ENCODE results near the gene ING5. TPM values are rescaled to one million over a fixed set of nuclear protein-coding genes. Genes with fewer than 3 reads are reported as not detected.

ING5 gene
- total RNA-seq, 1 experiment from 2014 or later: 35.1 TPM

DNA sequence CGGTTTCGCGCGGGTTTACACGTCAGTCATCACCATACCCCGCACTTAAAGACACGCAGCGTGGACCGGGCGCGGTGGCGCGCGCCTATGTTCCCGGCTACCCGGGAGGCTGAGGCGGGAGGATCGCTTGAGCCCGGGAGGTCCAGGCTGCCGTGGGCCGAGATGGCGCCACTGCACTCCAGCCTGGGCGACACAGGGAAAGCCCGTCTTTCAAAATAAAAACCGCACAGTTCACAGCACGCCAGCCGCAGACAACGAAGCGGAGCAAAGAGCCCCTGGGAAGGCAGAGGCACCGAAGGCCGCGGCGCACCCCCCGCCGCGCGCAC lies 15.6 kb upstream of the ING5 start:
- TF ChIP-seq, protein P1, sequence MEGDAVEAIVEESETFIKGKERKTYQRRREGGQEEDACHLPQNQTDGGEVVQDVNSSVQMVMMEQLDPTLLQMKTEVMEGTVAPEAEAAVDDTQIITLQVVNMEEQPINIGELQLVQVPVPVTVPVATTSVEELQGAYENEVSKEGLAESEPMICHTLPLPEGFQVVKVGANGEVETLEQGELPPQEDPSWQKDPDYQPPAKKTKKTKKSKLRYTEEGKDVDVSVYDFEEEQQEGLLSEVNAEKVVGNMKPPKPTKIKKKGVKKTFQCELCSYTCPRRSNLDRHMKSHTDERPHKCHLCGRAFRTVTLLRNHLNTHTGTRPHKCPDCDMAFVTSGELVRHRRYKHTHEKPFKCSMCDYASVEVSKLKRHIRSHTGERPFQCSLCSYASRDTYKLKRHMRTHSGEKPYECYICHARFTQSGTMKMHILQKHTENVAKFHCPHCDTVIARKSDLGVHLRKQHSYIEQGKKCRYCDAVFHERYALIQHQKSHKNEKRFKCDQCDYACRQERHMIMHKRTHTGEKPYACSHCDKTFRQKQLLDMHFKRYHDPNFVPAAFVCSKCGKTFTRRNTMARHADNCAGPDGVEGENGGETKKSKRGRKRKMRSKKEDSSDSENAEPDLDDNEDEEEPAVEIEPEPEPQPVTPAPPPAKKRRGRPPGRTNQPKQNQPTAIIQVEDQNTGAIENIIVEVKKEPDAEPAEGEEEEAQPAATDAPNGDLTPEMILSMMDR (IDR thresholded peaks at IDR 0.05; ENCODE audit: unreplicated experiment): no peak
- peaks cover 83% of the 10 kb centered on the region for H3K36me3 Mint-ChIP-seq (ENCODE audit: insufficient read depth, unreplicated experiment)
- H3K27ac Mint-ChIP-seq (ENCODE audit: unreplicated experiment): peak overlapping the region; percentile 92
- no peaks in the 10 kb centered on the region for H3K9me3 Mint-ChIP-seq (ENCODE audit: low read depth, unreplicated experiment)
- no peaks in the 10 kb centered on the region for H3K4me1 Mint-ChIP-seq (ENCODE audit: low read depth, unreplicated experiment)
- BruUV-seq (replicated peaks): no TSS peak
- intact Hi-C loops (cut with micrococcal nuclease; ENCODE audit: unreplicated experiment): no loop called here
- H3K27me3 Mint-ChIP-seq (ENCODE audit: unreplicated experiment): no peaks in the 10 kb centered on the region
- no peak for DNase-seq
- CTCF ChIA-PET: interaction anchor here (0.6 to 0.7 kb wide), 2 partner anchors 22 to 23 kb away, joined by 3 to 5 read pairs; no protein-coding TSS in a partner anchor
- H3K4me3 Mint-ChIP-seq (ENCODE audit: low read depth, unreplicated experiment): peak overlapping the region; percentile 93

DNA sequence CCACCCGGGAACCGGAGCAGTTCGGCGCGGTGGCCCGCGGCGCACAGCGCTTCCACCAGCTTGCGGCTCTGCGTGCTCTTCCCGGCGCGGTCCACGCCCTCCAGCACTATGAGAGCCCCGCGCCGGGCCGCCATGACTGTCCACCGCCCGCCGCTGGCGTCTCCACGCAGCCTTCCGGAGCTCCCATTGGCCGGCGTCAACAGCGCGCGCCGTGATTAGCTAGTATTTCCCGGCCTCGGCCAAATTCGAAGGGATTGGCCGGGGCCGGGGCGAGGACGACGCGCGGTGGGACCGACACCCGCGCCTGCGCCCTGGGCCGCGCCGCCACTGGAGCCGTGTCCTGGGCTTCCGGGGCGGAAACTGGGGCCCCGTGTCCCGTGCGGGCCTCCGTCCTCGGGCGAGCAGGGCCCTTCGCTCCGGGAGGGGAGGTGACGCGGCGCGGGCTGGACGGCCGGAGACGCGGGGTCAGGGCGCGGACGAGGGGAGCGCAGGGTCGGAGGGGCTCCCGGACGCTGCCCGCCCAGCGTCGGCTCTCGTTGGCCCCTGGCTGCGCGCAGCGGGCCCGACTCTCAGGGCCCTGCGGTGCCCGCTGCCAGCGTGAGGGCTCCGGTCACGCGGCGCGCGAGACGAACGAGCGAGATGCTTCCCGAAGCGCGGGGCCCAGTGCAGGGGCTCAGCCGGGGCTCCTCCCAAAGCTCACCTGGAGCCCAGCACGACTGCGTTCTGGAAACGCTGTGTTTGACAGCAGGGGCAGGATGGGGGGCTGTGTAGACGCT lies 15.0 kb upstream of the ING5 start, which contains the start of gene DTYMK:
Gene DTYMK (minus strand): TSS at position 166 of the 776 bp plus-strand sequence. CDS start 32 bp downstream, at position 134.
- no TSS peak for BruUV-seq (replicated peaks)
- Mint-ChIP-seq H3K4me1 (ENCODE audit: low read depth, unreplicated experiment) (no peaks in the 10 kb centered on the region), H3K27ac (ENCODE audit: unreplicated experiment) (peak within 1 kb of the TSS; percentile 92), H3K9me3 (ENCODE audit: low read depth, unreplicated experiment) (no peaks in the 10 kb centered on the region), H3K4me3 (ENCODE audit: low read depth, unreplicated experiment) (peak within 1 kb of the TSS; percentile 93), H3K27me3 (ENCODE audit: unreplicated experiment) (no peaks in the 10 kb centered on the region), H3K36me3 (ENCODE audit: insufficient read depth, unreplicated experiment) (peaks cover 80% of the 10 kb centered on the region)
- TF ChIP-seq, protein P1 (IDR thresholded peaks at IDR 0.05; ENCODE audit: unreplicated experiment): no peak
- intact Hi-C loops (cut with micrococcal nuclease; ENCODE audit: unreplicated experiment): no loop called here
- CTCF ChIA-PET: interaction anchor here (0.6 to 0.7 kb wide), 2 partner anchors 22 to 23 kb away, joined by 3 to 5 read pairs; no protein-coding TSS in a partner anchor
- peak; percentile 98 for DNase-seq

DNA sequence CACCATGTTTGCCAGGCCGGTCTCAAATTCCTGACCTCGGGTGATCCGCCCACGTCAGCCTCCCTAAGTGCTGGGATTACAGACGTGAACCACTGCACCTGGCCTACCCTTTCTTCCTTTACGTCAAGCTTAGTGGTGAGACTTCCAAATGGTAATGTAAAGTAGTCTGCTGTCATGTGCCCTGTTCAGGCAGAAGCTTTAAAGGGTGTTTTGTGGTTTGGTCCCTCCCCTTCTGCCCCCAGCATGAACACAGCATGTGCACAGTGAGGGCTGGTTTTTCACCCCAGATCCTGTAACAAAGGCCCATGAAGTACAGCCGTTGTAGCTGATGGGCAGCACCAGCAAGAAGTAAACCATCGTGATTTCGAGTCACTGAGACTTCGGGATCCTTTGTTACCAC lies 12.5 kb upstream of the ING5 start:
- H3K4me3 Mint-ChIP-seq (ENCODE audit: low read depth, unreplicated experiment): no peak overlapping the region
- H3K27ac Mint-ChIP-seq (ENCODE audit: unreplicated experiment): no peak overlapping the region

GRCh38 chr2:241690202-241690717 lies 11.6 kb upstream of the ING5 start:
- DNase-seq: no peak
- CTCF ChIA-PET: no interaction called here
- intact Hi-C loops (cut with micrococcal nuclease; ENCODE audit: unreplicated experiment): no loop called here
- no TSS peak for BruUV-seq (replicated peaks)
- Mint-ChIP-seq H3K4me1 (ENCODE audit: low read depth, unreplicated experiment) (no peaks in the 10 kb centered on the region), H3K27ac (ENCODE audit: unreplicated experiment) (no peak overlapping the region), H3K36me3 (ENCODE audit: insufficient read depth, unreplicated experiment) (peaks cover 74% of the 10 kb centered on the region), H3K27me3 (ENCODE audit: unreplicated experiment) (no peaks in the 10 kb centered on the region), H3K4me3 (ENCODE audit: low read depth, unreplicated experiment) (no peak overlapping the region), H3K9me3 (ENCODE audit: low read depth, unreplicated experiment) (no peaks in the 10 kb centered on the region)
- TF ChIP-seq, protein P1 (IDR thresholded peaks at IDR 0.05; ENCODE audit: unreplicated experiment): no peak

More for the DNA sequence above, 12.5 kb upstream of the ING5 start:
- BruUV-seq (replicated peaks): no TSS peak
- TF ChIP-seq, protein P1 (IDR thresholded peaks at IDR 0.05; ENCODE audit: unreplicated experiment): no peak
- CTCF ChIA-PET: no interaction called here
- Mint-ChIP-seq H3K27me3 (ENCODE audit: unreplicated experiment) (no peaks in the 10 kb centered on the region), H3K9me3 (ENCODE audit: low read depth, unreplicated experiment) (no peaks in the 10 kb centered on the region), H3K4me1 (ENCODE audit: low read depth, unreplicated experiment) (no peaks in the 10 kb centered on the region), H3K36me3 (ENCODE audit: insufficient read depth, unreplicated experiment) (peaks cover 71% of the 10 kb centered on the region)
- intact Hi-C loops (cut with micrococcal nuclease; ENCODE audit: unreplicated experiment): no loop called here
- no peak for DNase-seq

All from Calu3 (cell line).